Measurements from ENCODE around the gene ZFPL1. TPM values are rescaled to one million over a fixed set of nuclear protein-coding genes. Genes with fewer than 3 reads are reported as not detected.
A peak's percentile ranks its signal among the peaks of the same experiment; 100 is the strongest.

ZFPL1 gene
- total RNA-seq, 1 donor from 2014 or later, result 61.1 TPM

DNA sequence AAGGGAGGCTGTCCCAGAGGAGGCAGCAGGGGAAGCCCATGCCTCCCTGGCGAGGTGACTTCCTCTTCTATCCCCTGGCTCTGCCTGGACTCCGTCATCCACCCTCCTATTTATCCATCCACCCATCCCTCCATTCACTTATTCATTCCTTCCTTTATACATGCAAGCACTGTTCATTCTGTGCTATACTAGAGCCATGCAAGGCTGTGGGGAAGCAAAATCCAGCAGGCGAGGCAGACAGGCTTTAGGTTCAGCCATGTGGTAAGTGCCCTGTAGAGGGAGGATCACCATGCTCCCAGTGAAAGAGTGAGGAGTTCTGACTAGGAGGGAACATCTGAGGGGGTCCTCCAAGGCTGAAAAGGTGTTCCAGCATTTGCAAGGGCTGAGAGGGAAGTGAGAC is 24.5 kb upstream of the ZFPL1 start:
- H3K4me3 ChIP-seq (ENCODE audit: low read depth, low read length), result no peak overlapping the region
- TF ChIP-seq, protein P1, sequence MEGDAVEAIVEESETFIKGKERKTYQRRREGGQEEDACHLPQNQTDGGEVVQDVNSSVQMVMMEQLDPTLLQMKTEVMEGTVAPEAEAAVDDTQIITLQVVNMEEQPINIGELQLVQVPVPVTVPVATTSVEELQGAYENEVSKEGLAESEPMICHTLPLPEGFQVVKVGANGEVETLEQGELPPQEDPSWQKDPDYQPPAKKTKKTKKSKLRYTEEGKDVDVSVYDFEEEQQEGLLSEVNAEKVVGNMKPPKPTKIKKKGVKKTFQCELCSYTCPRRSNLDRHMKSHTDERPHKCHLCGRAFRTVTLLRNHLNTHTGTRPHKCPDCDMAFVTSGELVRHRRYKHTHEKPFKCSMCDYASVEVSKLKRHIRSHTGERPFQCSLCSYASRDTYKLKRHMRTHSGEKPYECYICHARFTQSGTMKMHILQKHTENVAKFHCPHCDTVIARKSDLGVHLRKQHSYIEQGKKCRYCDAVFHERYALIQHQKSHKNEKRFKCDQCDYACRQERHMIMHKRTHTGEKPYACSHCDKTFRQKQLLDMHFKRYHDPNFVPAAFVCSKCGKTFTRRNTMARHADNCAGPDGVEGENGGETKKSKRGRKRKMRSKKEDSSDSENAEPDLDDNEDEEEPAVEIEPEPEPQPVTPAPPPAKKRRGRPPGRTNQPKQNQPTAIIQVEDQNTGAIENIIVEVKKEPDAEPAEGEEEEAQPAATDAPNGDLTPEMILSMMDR (conservative IDR thresholded peaks at IDR 0.05; ENCODE audit: low read depth, low read length), result no peak

GRCh38 chr11:65059959-65060824 is 23.8 kb upstream of the ZFPL1 start:
- TF ChIP-seq, protein P1 (conservative IDR thresholded peaks at IDR 0.05; ENCODE audit: low read depth, low read length), result no peak
- no peak for DNase-seq (ENCODE audit: low read depth)
- H3K4me3 ChIP-seq (ENCODE audit: low read depth, low read length), result no peak overlapping the region

More for the DNA sequence above, 24.5 kb upstream of the ZFPL1 start:
- DNase-seq (ENCODE audit: low read depth), result no peak

GRCh38 chr11:65060913-65061408 is 23.1 kb upstream of the ZFPL1 start:
- DNase-seq (ENCODE audit: low read depth), result no peak
- TF ChIP-seq, protein P1 (conservative IDR thresholded peaks at IDR 0.05; ENCODE audit: low read depth, low read length), result peak; percentile 41
- H3K4me3 ChIP-seq (ENCODE audit: low read depth, low read length), result no peak overlapping the region

- DNase-seq (ENCODE audit: low read depth), result no peak
- TF ChIP-seq, protein P1 (conservative IDR thresholded peaks at IDR 0.05; ENCODE audit: low read depth, low read length), result no peak
- H3K4me3 ChIP-seq (ENCODE audit: low read depth, low read length), result no peak overlapping the region
These were observed 20.5 kb upstream of the ZFPL1 start for GRCh38 chr11:65063532-65063931.

DNA sequence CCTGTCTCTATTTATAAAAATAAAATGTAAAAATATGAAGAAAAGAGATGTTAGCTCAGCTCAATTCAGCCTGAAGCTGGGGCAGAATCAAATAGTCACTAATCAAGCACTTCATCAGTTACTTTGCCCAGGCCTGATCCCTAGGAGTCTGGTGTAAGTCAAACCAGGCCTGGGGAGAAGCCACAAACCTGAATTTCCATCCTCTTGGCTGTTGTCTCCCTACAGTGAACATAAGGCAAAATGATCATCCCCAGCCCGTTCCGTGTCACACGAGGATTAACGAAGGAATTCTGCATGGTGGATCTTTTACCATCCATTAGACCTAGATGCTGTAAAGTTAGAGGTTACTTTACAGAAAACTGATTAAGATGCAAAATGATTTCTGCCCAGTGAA is 19.2 kb upstream of the ZFPL1 start:
- H3K4me3 ChIP-seq (ENCODE audit: low read depth, low read length), result no peak overlapping the region
- no peak for DNase-seq (ENCODE audit: low read depth)
- TF ChIP-seq, protein P1 (conservative IDR thresholded peaks at IDR 0.05; ENCODE audit: low read depth, low read length), result no peak

DNA sequence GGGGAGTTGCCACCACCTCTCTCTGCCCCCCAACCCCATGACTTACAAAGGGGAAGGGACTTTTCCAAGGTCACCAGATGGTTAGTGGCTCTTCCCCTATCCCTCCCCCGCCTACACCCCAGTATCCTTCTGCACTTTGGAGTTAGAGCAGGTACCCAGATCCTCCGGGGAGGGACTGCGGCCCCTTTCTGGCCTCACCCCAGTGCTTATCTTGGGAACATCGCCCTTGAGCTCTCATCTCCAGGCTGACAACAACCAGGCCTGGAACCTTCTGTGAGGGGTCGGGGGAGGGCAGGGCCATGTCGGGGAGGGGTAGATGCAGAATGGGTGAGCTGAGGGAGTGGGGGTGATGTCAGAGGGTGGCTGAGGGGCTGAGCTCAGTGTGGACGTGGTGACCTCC is 18.2 kb upstream of the ZFPL1 start:
- DNase-seq (ENCODE audit: low read depth), result no peak
- no peak overlapping the region for H3K4me3 ChIP-seq (ENCODE audit: low read depth, low read length)
- TF ChIP-seq, protein P1 (conservative IDR thresholded peaks at IDR 0.05; ENCODE audit: low read depth, low read length), result no peak
